HEK293T (cell line): ENCODE measurements around the gene PIP5K1C.

Experiments
- ARNT ChIP-seq: fragments of 450-650 bp; IDR thresholded peaks from 2 replicates; pipeline ENCODE4 v1.6.1; 2017; ENCODE audit warnings: mild to moderate bottlenecking
- BHLHE40 ChIP-seq: fragments of 450-650 bp; IDR thresholded peaks from 2 replicates; pipeline ENCODE4 v1.6.1; 2016; ENCODE audit warnings: mild to moderate bottlenecking, moderate library complexity, borderline replicate concordance
- CTBP1 ChIP-seq: fragments of 450-650 bp; IDR thresholded peaks from 2 replicates; pipeline ENCODE4 v1.6.1; 2016; ENCODE audit warnings: borderline replicate concordance
- ELF4 ChIP-seq: fragments of 450-650 bp; IDR thresholded peaks from 2 replicates; pipeline ENCODE4 v1.6.1; 2017; ENCODE audit warnings: antibody characterized with exemption
- FOXM1 ChIP-seq: fragments of 450-650 bp; IDR thresholded peaks from 2 replicates; pipeline ENCODE4 v1.6.1; 2017; ENCODE audit warnings: mild to moderate bottlenecking, borderline replicate concordance
- HDGF ChIP-seq: fragments of 450-650 bp; IDR thresholded peaks from 2 replicates; pipeline ENCODE4 v1.6.1; 2017; ENCODE audit warnings: antibody characterized with exemption, borderline replicate concordance
- NFRKB ChIP-seq: fragments of 450-650 bp; IDR thresholded peaks from 2 replicates; pipeline ENCODE4 v1.6.1; 2016; ENCODE audit warnings: mild to moderate bottlenecking, moderate library complexity
- SP1 ChIP-seq: fragments of 450-650 bp; IDR thresholded peaks from 2 replicates; pipeline ENCODE4 v1.6.1; 2017
- SUZ12 ChIP-seq: fragments of 450-650 bp; IDR thresholded peaks from 2 replicates; pipeline ENCODE4 v1.6.1; 2016; ENCODE audit warnings: mild to moderate bottlenecking
- TARDBP ChIP-seq: fragments of 450-650 bp; IDR thresholded peaks from 2 replicates; pipeline ENCODE4 v1.6.1; 2016
- TF ChIP-seq, protein P1 (sequence below): fragments of 450-650 bp; IDR thresholded peaks from 2 replicates; pipeline ENCODE4 v1.6.1; 2016

DNA sequence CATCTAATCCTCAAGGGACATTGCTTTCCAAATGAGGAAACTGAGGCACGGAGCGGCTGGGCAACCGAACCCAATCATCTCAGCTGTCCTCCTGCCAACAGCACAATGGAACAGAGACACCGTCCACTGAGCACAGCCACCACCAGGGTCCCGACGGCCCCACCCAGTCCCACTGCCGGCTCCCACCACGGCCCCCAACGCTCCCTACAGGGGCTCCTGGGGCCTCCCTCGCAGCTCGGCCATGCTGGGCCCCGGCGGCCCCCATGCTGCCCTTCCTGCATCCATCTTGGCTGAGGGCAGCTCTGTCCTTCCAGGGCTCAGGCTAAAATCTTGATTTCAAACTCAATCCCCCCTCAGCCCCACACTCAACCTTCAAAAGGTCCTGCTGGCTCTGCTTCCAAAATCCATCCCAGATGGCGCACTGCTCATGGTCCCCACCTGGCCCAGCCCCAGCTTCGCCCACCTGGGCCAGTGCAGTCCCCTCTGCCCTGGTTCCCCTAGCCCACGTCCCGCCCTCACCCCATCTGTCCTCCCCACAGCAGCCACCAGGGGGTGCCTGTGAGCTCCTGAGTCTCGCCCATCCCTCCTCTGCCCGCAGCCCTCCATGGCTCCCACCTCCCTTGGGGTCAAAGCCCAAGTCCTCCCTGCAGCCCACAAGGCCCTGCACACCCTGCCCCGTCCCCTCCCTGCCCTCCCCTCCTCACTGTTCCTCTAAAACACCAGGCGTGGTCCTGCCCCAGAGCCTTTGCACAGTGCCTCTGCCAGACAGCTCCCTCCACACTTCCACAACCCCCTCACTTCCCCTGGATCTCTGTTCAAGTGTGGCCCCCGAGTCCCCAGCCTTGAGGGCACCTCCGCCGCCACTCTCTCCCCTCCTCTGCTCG lies 7.9 kb downstream of the PIP5K1C start:
- TF ChIP-seq SP1 (no peak), BHLHE40 (no peak), HDGF (no peak), SUZ12 (no peak), TARDBP (no peak), NFRKB (no peak), FOXM1 (no peak), ELF4 (no peak), ARNT (no peak), CTBP1 (no peak)
- TF ChIP-seq, protein P1, sequence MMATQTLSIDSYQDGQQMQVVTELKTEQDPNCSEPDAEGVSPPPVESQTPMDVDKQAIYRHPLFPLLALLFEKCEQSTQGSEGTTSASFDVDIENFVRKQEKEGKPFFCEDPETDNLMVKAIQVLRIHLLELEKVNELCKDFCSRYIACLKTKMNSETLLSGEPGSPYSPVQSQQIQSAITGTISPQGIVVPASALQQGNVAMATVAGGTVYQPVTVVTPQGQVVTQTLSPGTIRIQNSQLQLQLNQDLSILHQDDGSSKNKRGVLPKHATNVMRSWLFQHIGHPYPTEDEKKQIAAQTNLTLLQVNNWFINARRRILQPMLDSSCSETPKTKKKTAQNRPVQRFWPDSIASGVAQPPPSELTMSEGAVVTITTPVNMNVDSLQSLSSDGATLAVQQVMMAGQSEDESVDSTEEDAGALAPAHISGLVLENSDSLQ = no peak
